SU-DHL-6 (cell line): ENCODE results near the gene MINDY1.

Experiments
- CTCF ChIP-seq: fragments of 200-600 bp; sonication (generic); IDR thresholded peaks from one replicate; pipeline ENCODE4 v1.5.1; 2017; ENCODE audit warnings: antibody characterized with exemption, mild to moderate bottlenecking, low read length, moderate library complexity; ENCODE audit not compliant: insufficient read depth, poor library complexity, severe bottlenecking
- EZH2phosphoT487 ChIP-seq: fragments of 200-600 bp; sonication (generic), shearing (Covaris generic); conservative IDR thresholded peaks from 2 replicates; pipeline ENCODE4 v1.6.1; 2018; ENCODE audit warnings: mild to moderate bottlenecking, antibody characterized with exemption, low read length, moderate library complexity, mixed read lengths

GRCh38 chr1:150968491-150968890 is 38.2 kb downstream of the MINDY1 start:
- TF ChIP-seq CTCF = no peak
- no peak for TF ChIP-seq EZH2phosphoT487
